Measurements from ENCODE around the gene PLXND1.

DNA sequence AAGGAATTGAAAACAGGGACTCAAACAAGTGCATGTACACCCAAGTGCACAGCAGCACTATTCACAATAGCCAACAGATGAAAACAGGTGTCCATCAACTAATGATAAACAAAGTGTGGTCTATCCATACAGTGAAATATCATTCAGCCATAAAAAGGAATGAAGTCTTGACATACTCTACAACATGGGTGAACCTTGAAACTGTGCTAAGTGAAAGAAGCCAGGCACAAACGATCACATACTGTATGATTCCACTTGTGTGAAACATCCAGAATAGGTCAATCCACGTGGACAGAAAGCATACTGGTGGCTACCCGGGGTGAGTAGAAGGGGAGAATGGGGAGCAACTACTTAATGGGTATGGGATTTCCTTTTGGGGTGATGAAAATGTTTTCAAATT, 29.6 kb upstream of the PLXND1 start:
- no peak for TF ChIP-seq ZNF274 (IDR thresholded peaks at IDR 0.05; ENCODE audit: low read depth, low read length)
- TF ChIP-seq YY1 (IDR thresholded peaks at IDR 0.05; ENCODE audit: insufficient read depth, insufficient read length), result no peak

All from NT2/D1 (cell line).